Small intestine (tissue), 7 donors: Measurements from ENCODE around the gene OR1B1. TPM values are rescaled to one million over a fixed set of nuclear protein-coding genes. Genes with fewer than 3 reads are reported as not detected.
"Not testable (repeated sequence)": the region's sequence is repeated elsewhere in the genome, so short reads cannot be mapped to it uniquely, and the experiment has no call there.

Experiments
- DNase-seq, 2 donors: peaks; one replicate each; pipeline versions ENCODE4 v3.0.0 to v3.0.0-alpha.2; 2013
- FAIRE-seq: peaks from 2 replicates; lab custom pipeline; 2012; peaks lifted over from hg19 to GRCh38; lab: Jason Lieb, UNC
- H3K27ac ChIP-seq, 3 donors: one replicate each; pipeline ENCODE4 v1.5.1; 2013; ENCODE audit warnings: low read length in 2 of 3, mild to moderate bottlenecking in 2 of 3, control low read depth in 1 of 3, inconsistent platforms in 1 of 3, low read depth in 1 of 3, moderate library complexity in 1 of 3
- H3K27me3 ChIP-seq, 3 donors: one replicate each; pipeline ENCODE4 v1.6.1; 2013; ENCODE audit warnings: low read length in 3 of 3, inconsistent platforms in 1 of 3; ENCODE audit not compliant: control insufficient read depth in 3 of 3, insufficient read depth in 3 of 3
- H3K36me3 ChIP-seq, 3 donors: one replicate each; pipeline ENCODE4 v1.6.1; 2013; ENCODE audit warnings: low read length in 3 of 3, inconsistent platforms in 1 of 3, low read depth in 1 of 3, mild to moderate bottlenecking in 1 of 3, moderate library complexity in 1 of 3; ENCODE audit not compliant: control insufficient read depth in 3 of 3, insufficient read depth in 2 of 3
- H3K4me1 ChIP-seq, 3 donors: one replicate each; pipeline ENCODE4 v1.6.1; 2013; ENCODE audit warnings: low read length in 2 of 3, inconsistent platforms in 1 of 3, low read depth in 1 of 3, mild to moderate bottlenecking in 1 of 3, moderate library complexity in 1 of 3; ENCODE audit not compliant: control insufficient read depth in 3 of 3, insufficient read depth in 2 of 3
- H3K4me3 ChIP-seq, 3 donors: one replicate each; pipeline ENCODE4 v1.5.1; 2013; ENCODE audit warnings: low read length in 3 of 3, control low read depth in 1 of 3, inconsistent platforms in 1 of 3, low read depth in 1 of 3, mild to moderate bottlenecking in 1 of 3, moderate library complexity in 1 of 3
- H3K9me3 ChIP-seq, 2 donors: one replicate each; pipeline ENCODE4 v1.6.1; 2013; ENCODE audit warnings: low read depth in 1 of 2, low read length in 1 of 2; ENCODE audit not compliant: control insufficient read depth in 2 of 2, insufficient read depth in 1 of 2
- WGBS, 3 donors: extraction: QIAGEN DNeasy Blood & Tissue Kit; methylation state at CpG; one replicate each; pipeline ENCODE4 v1.1.7; 2013; 5-methylcytosine and 5-hydroxymethylcytosine counted together
- polyA plus RNA-seq, 4 donors: library from polyadenylated mRNA; stranded (reverse) in 3 of 4; unstranded in 1 of 4; fragments of 200-250 nt in 3 of 4; fragments of 120-200 nt in 1 of 4; gene quantifications; one replicate each; pipeline versions ENCODE4 v1.2.1 to v1.2.3, GENCODE V29; 2013
- donor health status: healthy with polysubstance abuse.
- donor health status: control.
- donor health status: control.
- donor health status: Bipolar disorder and iron deficiency.
- donor health status: healthy.

Gene OR1B1
- polyA plus RNA-seq, 4 donors = not detected

DNA sequence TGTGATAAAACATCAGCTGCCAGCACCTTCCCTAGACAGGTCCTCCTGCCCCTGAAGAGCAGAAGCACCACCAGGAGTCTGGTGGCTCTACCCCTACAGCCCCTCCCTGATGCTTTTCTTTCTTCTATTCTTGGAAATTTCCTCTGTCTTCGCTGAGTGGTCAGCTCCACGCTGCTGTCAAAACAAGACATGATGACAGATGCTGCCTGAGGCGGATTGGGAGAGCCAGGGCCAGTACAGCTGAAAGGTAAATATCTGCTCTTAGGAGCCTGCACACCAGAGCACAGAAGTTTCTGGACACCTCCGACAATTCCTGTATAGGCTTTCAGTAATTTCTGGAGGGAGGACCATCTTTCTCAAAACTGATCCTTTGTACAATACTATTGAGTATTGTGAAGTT is 47.6 kb downstream of the OR1B1 start:
- Histone ChIP-seq H3K4me3 (no peak overlapping the region), H3K9me3 (no peaks in the 10 kb centered on the region), H3K27me3 (peaks cover 0 to 2% (median 0%) of the 10 kb centered on the region in 3 donors), H3K27ac (no peak overlapping the region), H3K4me1 (no peaks in the 10 kb centered on the region), H3K36me3 (no peaks in the 10 kb centered on the region)
- WGBS, 3 donors = 63 to 75% (median 71%) methylated on average over 4 of the region's 4 CpGs
- FAIRE-seq (no peak), DNase-seq (no peak)

GRCh38 chr9:122606587-122606986 is 50.8 kb downstream of the OR1B1 start:
- no peaks in the 10 kb centered on the region for H3K9me3 ChIP-seq
- peaks cover 0 to 4% (median 0%) of the 10 kb centered on the region in 3 donors for H3K27me3 ChIP-seq
- no peak overlapping the region for H3K27ac ChIP-seq
- no peak overlapping the region for H3K4me3 ChIP-seq
- FAIRE-seq (no peak), DNase-seq (no peak)
- no peaks in the 10 kb centered on the region for H3K36me3 ChIP-seq
- no peaks in the 10 kb centered on the region for H3K4me1 ChIP-seq
- WGBS, 3 donors = 70 to 82% (median 70%) methylated on average over 1 of the region's 1 CpG

- no peak overlapping the region for H3K4me3 ChIP-seq
- DNase-seq (no peak), FAIRE-seq (no peak)
- H3K9me3 ChIP-seq = no peaks in the 10 kb centered on the region
- WGBS, 3 donors = 30 to 56% (median 32%) methylated on average over 1 of the region's 1 CpG
- H3K27me3 ChIP-seq = peaks cover 0 to 4% (median 0%) of the 10 kb centered on the region in 3 donors
- no peaks in the 10 kb centered on the region for H3K4me1 ChIP-seq
- no peak overlapping the region for H3K27ac ChIP-seq
- no peaks in the 10 kb centered on the region for H3K36me3 ChIP-seq
These were observed 51.7 kb downstream of the OR1B1 start for GRCh38 chr9:122605691-122606090.

DNA sequence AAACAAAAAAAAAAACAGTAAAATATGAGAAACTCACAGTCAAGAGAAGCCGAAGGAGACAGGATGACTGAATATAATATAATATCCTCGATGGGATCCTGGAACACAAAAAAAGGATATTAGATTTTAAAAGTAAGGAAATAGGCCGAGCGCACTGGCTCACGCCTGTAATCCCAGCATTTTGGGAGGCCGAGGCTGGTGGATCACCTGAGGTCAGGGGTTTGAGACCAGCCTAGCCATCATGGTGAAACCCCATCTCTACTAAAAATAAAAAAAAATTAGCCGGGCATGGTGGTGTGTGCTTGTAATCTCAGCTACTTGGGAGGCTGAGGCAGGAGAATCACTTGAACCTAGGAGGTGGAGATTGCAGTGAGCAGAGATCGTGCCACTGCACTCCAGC is 74.1 kb downstream of the OR1B1 start, which contains the start of gene OR1L8:
OR1L8 (minus strand) TSS at position 101 of the 400 bp plus-strand sequence. CDS start 14,907 bp downstream, outside the sequence.
- not testable (repeated sequence) for H3K27me3 ChIP-seq, H3K27ac ChIP-seq, FAIRE-seq, DNase-seq, H3K9me3 ChIP-seq, H3K4me1 ChIP-seq, H3K4me3 ChIP-seq, H3K36me3 ChIP-seq
- WGBS, 3 donors = 87 to 91% (median 89%) methylated on average over 8 of the region's 8 CpGs

GRCh38 chr9:122580360-122580759 is 77.1 kb downstream of the OR1B1 start:
- no peak for FAIRE-seq
- WGBS, 3 donors = 72 to 79% (median 73%) methylated on average over 3 of the region's 3 CpGs
- H3K36me3 ChIP-seq = no peaks in the 10 kb centered on the region

GRCh38 chr9:122579874-122580273 is 77.6 kb downstream of the OR1B1 start:
- FAIRE-seq = no peak
- H3K9me3 ChIP-seq = no peaks in the 10 kb centered on the region
- H3K27me3 ChIP-seq = no peaks in the 10 kb centered on the region
- H3K4me1 ChIP-seq = no peaks in the 10 kb centered on the region
- no peak overlapping the region for H3K27ac ChIP-seq
- 67 to 72% (median 72%) methylated on average over 5 of the region's 5 CpGs for WGBS, 3 donors
- H3K36me3 ChIP-seq = no peaks in the 10 kb centered on the region
- H3K4me3 ChIP-seq = no peak overlapping the region
- DNase-seq = no peak

More at GRCh38 chr9:122580360-122580759, 77.1 kb downstream of the OR1B1 start:
- Histone ChIP-seq H3K27me3 (no peaks in the 10 kb centered on the region), H3K4me3 (no peak overlapping the region), H3K27ac (no peak overlapping the region), H3K4me1 (no peaks in the 10 kb centered on the region), H3K9me3 (no peaks in the 10 kb centered on the region)
- DNase-seq = no peak

Other genes with a start within 250 kb of the OR1B1 start
- not detected for gene OR1J1, start 179.7 kb downstream of the OR1B1 start, polyA plus RNA-seq
- not detected for gene OR1J2, start 146.8 kb downstream of the OR1B1 start, polyA plus RNA-seq
- gene OR1J4, start 138.5 kb downstream of the OR1B1 start, polyA plus RNA-seq = not detected
- not detected for gene OR1N1, start 130.3 kb downstream of the OR1B1 start, polyA plus RNA-seq
- gene OR1N2, start 104.5 kb downstream of the OR1B1 start, polyA plus RNA-seq = not detected
- gene OR1L8, start 74.2 kb downstream of the OR1B1 start, polyA plus RNA-seq = under 1 TPM in 2 of 4 donors, not detected in 2; 0.03 to 0.07 TPM
- gene OR1Q1, start 42.9 kb downstream of the OR1B1 start, polyA plus RNA-seq = not detected
- gene OR1L1, start 4.1 kb upstream of the OR1B1 start, polyA plus RNA-seq = not detected
- not detected for gene OR1L3, start 17.5 kb upstream of the OR1B1 start, polyA plus RNA-seq
- gene OR1L4, start 66.4 kb upstream of the OR1B1 start, polyA plus RNA-seq = not detected
- gene OR1L6, start 84.7 kb upstream of the OR1B1 start, polyA plus RNA-seq = not detected
- gene OR5C1, start 131.3 kb upstream of the OR1B1 start, polyA plus RNA-seq = not detected
- gene OR1K1, start 142.5 kb upstream of the OR1B1 start, polyA plus RNA-seq = not detected
- 10 to 100 TPM in 1 of 4 donors, 1 to 10 TPM in 3; 7.8 to 18.0 (median 8.9) TPM for gene PDCL, start 171.0 kb upstream of the OR1B1 start, polyA plus RNA-seq
- gene RC3H2, start 247.7 kb upstream of the OR1B1 start, polyA plus RNA-seq = 10 to 100 TPM in 3 of 4 donors, 1 to 10 TPM in 1; 8.6 to 28.1 (median 11.0) TPM